HG02870 (cell line): Measurements from ENCODE around the gene NBEAL1.
"Not testable (repeated sequence)": the region's sequence is repeated elsewhere in the genome, so short reads cannot be mapped to it uniquely, and the experiment has no call there.

Experiments
- ATAC-seq: cut with Tn5 transposase; IDR thresholded peaks from one replicate; pipeline ENCODE4 v1.9.1; 2021; ENCODE audit warnings: mild to moderate bottlenecking, moderate library complexity; ENCODE audit not compliant: unreplicated experiment

Gene NBEAL1

DNA sequence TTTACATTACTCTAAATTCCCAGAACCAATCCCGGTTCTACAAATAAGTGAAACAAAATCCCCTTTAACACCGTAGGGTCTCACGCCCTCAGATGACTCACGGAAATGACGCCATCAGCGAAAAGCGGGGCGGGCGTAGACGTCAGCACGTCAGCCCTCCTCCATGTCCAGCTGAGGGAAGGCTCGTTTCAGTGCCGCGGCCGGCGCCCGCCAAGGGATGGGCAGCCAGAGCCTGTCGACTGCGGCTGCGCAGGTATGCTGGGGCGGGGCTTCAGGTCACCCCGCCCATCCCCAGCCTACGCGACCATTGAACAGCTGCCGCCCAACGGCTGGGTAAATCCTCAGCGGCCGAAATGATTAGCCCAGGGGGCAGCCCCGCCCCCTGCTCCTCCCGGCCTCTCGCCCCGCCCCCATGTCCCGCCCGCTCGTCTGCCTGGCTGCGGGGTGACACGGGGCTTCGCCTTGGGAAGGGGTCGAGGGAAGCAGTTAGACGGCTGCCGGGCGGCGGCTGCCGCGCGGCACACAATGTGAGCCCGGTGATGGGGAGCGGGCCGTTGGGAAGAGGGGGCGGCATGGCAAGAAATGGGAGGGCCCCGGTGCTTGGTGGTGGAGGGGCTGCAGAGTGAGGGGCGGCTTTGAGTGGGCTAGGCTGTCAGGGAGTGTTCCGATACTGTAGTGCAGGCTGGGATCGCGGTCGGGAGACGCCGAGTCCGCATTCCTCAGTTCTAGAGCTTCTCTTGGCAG lies at the start of gene NBEAL1:
Gene NBEAL1, plus strand, starts transcription at position 420 of the 744 bp plus-strand sequence. CDS start 1,510 bp downstream, outside the sequence.
- ATAC-seq = peak; percentile 97

DNA sequence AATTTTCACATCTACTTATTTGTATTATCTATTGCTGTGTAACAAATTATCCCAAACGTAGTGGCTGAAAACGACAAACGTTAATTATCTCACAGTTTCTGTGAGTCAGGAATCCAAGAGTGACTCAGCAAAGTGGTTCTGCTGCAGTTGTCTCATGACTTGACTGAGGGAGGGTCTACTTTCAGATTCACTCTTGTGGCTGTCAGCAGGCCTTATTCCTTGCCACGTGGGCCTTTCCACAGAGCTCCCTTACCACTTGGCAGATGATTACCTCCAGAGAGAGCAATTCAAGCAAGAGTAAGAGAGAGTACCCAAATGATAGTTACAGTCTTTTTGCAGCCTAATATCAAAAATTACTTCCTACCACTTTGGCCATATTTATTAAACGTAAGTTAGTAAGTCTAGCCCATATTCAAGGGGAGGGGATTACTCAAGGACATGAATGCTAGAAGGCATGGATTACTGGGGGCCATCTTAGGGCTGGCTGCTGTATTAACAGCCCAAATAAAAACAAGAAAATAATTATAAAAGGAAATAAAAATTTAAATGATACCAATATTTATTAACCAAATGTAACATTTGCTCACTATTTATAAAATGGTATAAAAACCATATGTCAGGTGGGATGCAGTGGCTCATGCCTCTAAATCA lies 48.7 kb upstream of the NBEAL1 start:
- no peak for ATAC-seq

DNA sequence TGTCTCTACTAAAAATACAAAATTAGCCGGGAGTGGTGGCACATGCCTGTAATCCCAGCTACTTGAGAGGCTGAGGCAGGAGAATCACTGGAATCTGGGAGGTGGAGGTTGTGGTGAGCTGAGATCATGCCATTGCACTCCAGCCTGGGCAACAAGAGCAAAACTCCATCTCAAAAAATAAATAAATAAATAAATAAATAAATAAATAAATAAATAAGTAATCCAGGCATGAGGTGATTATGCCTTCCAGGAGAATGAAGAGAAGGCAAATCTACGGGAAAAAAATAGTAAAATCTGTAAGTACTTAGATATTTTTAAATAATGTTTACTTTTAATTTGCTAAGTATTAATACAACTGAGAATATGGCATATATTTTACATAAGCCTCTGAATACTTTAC lies 45.3 kb upstream of the NBEAL1 start:
- not testable (repeated sequence) for ATAC-seq

DNA sequence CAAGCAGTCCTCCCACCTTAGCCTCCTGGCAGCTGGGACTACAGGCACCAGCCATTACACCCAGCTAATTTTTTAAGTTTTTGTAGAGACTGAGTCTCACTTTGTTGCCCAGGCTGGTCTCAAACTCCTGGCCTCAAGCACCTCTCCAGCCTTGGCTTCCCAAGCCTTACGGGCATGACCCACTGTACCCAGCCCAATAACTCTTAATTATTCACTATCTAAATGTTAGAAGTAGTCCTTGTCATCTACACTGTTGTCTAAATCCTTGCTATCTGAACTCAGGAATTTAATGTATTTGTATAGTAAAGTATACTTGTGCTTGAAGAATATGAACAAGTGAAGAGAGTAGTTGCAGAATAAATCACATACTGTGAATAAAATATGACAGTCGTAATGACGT lies 37.9 kb upstream of the NBEAL1 start:
- no peak for ATAC-seq

DNA sequence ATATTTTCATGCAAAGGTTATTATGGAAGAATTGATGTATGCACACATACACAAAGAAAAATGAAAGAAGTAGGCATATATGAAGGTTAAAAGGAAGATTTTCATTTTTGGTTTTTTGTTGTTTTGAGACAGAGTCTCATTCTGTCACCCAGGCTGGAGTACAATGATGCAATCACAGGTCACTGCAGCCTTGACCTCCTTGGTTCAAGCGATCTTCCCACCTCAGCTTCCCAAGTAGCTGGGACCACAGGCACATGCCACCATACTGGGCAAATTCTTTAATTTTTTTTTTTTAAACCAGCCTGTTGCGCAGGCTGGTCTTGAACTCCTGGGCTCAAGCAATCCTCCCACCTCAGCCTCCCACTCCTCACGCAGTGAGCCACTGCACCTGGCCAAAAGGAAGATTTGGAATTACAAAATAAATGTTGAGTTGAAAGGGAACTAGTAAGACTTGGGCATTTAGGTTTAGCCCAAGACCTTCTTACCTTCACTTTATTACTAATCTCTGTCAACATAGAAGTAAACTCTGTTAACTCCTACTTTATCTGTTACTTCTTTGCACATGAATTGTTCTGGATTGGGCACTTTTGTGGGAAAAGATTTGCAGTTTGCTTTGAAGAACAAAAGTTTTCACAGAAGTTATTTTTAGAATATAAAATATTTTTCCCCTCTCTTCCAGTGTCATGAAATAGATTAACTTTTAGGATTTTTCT lies 31.7 kb upstream of the NBEAL1 start:
- ATAC-seq = no peak

DNA sequence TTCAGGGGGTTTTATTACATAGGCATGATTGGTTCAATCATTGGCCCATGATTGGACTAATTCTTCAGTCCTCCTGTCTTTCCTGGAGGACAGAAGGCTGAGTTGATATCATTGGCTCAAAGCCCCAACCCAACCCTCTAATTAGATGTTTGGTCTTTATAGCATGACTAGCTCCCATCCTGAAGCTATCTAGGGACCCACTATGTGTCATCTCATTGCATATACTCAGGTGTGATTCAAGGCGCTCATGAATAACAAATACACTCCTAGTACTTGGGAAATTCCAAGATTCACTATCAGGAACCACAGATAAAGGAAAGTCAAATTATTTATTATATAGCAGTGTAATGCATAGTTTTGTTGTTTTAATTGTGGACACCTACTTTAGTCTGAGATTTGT lies 24.9 kb upstream of the NBEAL1 start:
- ATAC-seq = no peak

DNA sequence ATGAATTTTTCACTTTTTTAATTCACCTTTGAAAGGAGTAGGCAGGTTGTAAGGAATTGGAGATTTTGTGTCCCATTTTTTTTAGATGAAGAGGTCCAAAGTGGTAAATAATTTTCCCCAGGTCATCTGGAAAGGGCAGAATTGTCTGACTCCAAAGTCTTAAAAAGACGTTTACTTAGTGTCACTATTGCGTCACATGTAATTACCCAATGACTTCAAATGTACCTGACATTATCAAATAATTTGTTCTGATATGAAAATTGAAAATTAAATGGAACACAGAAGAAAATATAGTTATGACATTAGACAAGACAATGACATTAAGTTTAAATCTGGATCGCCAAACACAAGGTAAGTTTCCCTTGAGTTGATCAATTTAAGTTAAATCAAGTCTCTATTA lies 24.2 kb upstream of the NBEAL1 start:
- no peak for ATAC-seq

DNA sequence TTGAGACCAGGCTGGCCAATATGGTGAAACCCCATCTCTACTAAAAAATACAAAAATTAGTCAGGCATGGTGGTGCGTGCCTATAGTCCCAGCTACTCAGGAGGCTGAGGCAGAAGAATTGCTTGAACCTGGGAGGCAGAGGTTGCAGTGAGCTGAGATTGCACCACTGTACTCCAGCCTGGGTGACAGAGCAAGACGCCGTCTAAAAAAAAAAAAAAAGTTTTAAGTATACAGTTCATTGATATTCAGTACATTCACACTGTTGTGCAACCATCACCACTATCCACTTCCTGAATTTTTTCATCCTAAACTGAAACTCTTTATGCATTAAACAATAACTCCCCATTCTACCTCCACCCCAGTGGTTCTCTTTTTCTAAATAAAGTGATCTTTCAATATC lies 17.6 kb upstream of the NBEAL1 start:
- ATAC-seq = not testable (repeated sequence)

DNA sequence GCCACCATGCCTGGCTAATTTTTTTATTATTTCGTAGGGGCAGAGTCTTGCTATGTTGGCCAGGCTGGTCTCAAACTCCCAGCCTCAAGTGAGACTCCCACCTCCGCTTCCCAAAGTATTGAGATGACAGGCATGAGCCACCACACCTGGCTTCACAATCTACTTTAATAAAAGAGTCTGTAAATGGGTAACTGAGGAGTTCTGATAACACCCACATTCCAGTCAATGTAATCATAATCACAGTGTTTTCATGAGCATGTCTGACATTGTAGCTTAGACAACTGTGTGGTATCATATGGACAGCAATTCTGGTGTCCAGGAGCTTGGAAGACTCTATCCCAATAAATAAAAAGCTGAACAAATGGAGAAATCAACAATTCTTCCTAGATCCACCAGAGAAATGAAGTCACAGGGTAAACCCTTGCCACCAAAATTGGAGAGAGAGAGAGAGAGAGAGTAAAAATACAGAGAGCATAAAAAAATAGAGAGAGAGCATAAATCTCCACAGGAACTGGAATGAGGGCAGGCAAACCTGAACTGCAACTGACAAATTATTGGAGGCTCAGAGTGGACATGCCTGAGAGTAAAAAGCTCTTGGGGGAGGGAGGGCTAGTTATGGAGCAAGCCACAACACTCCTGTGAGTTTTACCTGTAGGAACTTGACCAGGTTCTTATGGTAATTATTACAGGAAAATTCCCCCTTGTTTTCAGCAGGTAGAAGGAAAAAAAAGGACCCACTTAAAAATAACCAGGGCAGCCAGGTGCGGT lies 12.4 kb upstream of the NBEAL1 start:
- ATAC-seq = no peak

DNA sequence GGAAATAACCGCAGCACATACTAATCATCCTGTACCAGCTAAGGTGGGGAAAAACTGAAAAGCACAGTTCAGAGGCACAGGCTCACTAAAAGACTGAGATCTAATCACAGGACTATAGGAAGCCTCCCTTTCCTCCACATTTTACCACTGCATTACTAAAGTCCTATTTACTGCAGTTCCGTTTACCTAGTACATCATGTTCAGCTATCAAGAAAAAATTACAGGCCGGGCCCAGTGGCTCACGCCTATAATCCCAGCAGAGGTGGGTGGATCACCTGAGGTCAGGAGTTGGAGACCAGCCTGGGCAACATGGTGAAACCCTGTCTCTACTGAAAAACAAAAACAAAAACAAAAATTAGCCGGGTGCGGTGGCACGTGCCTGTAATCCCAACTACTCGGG lies 11.0 kb upstream of the NBEAL1 start:
- ATAC-seq = no peak

DNA sequence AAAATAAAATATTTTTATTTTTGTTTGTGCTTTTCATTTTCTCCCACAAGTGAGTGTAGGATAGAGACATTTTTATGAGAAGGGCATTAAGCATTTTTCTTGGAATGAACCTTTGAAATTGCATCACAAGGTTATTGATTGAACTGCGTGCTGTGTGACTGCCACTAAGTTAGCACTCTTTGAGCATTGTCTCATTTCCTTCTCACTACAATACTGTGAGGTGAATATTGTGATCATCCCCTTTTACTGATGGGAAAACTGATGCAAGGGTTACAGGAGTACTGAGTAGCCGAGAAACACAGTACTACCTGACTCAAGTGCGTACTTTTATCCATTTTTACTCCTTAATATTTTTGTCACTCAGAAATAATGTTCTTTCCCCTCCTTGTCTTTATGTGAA lies 2.0 kb downstream of the NBEAL1 start:
- no peak for ATAC-seq

DNA sequence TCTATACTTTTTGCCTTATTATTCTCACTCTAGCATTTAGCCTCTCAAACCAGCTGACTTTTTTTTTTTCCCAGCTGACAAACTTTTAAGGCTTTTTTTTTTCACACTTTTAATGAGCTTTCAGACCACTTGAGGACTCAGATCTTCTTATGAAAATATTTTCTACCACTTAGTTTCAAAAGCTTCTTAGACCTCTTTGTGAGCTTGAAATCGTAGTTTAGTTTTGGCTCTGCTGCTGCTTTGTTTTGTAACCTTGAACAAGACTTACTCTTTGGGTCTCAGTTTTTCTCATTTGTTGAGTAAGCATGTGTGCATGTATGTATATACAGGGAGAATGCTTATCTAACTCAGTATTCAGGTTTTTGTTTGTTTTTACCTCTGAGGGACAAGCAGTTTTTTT lies 3.5 kb downstream of the NBEAL1 start:
- ATAC-seq = no peak

DNA sequence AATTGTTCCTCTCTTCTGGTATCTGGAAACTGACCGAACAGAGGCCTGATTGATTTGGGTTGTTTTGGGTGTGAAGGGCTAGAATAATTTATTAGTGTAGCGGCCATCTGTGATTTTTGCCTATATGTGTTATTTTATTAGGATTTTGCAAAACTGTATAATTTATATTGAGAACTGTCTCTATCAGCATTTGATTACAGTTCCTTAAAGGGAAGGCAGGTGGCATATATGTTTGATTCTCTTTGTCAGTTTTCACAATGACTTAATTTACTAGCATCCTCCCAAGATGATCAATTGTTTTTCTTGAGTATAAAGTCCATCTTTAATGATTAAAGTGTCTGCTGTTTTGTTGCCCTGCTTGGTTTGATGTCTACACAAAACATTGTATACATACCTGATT lies 4.5 kb downstream of the NBEAL1 start:
- ATAC-seq = no peak

DNA sequence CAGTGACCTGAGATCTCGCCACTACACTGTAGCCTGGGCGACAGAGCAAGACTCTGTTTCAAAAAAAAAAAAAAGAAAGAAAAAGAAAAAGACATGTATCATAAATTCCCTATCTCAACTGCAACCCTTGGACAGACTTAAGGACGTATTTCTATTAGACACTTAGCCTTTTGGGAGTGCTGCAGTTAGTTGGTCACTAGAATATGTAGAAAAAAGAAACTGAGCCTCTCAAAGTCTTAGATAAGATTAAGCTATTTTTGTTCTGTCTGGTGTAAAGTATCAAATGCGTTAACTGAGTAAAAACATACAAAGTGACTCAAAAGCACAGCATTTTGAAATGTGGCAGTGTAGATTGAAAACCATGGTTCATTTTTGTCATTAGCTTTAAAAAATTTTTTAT lies 7.3 kb downstream of the NBEAL1 start:
- no peak for ATAC-seq

DNA sequence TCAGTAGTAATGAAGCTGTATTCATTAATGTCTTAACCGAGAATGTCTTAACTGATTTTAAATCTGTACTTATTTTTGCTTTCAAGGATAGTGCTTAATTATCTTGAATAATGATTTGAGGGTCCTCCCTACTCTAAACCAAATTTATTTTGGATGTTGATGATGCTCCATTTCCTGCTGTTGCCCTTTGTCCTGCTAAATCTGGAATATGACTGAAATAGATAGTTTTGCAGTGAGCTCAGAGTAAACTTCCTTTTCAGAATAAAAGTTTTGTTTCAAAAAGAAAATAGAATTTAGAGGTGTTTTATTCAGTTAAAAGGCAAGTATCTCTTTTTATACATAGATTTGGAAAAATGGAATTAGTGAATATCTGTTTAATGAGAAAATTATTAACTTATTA lies 8.1 kb downstream of the NBEAL1 start:
- ATAC-seq = no peak

DNA sequence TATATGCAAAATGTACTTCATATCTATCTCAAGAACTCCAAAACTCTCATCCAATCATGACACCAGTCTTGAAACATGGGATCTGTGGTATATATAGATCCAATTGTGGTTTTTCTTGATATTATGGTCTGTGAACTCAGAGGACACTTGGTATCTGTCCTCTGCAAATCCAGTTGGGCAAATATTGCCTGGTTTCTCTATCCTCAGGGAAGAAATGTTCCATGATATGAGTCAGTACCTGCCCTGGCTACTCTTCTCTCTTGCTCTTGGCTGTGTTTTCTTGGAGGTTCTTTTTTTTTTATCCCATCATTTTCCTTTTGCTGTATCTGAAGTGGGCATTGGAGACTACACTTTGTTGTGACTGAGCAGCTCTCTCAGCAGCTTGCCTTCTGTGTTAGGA lies 10.9 kb downstream of the NBEAL1 start:
- no peak for ATAC-seq

DNA sequence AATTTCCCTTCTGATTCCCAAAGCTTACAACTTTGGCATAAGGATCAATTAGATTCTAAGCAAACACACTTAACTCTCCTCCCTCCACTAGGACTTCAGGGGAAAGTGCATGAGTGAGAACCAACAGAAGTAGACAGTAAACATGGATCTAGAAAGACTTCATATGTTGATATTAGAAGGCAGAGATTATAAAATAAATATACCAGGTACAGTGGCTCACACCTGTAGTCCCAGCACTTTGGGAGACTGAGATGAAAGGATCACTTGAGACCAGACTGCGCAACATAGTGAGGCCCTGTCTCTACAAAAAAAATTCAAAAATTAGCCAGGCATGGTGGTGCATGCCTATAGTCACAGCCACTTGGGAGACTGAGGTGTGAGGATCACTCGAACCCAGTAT lies 15.9 kb downstream of the NBEAL1 start:
- no peak for ATAC-seq

DNA sequence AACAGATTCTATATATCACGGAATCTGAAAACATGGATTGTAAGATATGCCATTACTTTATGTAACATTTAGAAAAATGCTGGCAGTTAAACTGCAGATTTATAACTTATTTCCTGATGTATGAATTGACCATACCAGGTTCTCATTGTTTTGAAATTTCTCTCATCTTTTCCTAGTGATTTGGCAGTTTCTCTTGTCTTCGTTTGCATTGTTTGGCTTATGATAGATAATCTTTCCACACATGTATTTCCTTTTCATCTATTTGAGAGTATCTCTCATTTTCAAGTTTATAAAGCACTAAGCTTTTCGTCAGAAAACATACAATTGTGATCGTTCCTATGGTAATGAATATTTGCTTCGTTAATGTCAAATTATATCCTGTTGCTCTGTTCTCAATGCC lies 16.3 kb downstream of the NBEAL1 start:
- no peak for ATAC-seq

DNA sequence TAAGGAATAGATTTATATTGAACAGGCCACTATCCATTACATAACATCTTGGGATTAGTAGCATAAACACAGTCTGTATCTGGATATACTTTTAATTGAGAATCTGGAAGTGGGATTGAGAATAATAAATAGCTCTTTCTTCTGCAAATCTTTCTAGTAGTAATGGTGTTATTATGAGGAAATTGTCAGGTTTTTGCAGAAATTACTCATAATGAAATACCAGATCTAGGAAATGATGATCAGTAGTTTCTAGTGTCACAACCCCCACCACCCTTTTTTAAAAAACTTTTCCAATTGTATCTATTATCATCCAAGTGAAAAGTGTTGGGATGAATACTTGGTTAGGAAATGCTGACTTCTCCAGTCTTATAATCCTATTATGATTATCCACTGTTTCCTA lies 18.7 kb downstream of the NBEAL1 start:
- ATAC-seq = no peak

DNA sequence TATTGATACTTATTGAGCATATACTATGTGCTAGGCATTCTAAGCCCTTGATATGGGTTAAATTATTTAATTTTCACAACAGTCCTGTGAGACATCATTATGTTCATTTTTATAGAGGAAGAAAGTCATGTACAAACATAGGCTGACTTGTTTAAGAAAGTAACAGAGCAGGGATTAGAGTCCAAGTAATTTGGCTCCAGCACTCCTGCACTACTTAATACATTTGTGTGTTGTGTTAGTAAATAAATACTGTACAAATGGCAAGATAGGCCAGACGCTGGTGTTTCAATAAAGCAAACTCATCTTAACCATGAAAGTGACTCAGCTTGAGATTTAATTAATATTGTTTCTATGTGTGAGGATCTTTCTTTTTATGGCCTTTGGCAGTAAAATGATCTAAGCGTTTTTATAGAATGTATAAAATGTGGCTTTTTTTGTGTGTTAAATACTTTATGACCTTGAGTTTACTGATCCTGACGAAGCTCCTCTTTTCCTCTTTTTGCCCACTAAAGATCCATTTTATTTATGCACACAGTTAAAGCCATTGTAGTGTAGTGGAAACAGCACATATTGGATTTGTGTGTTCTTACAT lies 21.3 kb downstream of the NBEAL1 start:
- ATAC-seq = no peak

DNA sequence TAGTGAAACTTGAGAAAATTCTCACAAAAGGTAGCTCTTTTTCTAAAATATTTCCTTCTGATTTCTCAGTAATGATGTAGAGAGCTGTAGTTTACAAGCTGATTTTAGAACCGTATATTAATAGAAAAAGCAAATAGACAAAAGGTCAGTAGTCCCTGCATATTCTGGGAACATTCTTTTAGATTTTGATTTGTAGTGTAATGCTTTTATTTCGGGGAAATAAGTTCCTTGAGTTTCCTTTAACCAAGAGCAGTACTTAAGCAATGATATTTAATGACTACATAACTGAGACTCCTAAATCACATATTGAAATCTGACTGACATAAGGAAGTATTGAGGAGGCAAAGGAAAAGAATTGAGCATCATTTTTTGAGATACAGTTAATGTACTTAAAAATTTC lies 22.4 kb downstream of the NBEAL1 start:
- no peak for ATAC-seq
